Mammary epithelial cell (primary cell): ENCODE results near the gene TMSB4X.
"Not testable (repeated sequence)": the region's sequence is repeated elsewhere in the genome, so short reads cannot be mapped to it uniquely, and the experiment has no call there.

Experiments used
- CTCF ChIP-seq, 2 donors: IDR thresholded peaks in 1 of 2; conservative IDR thresholded peaks in 1 of 2; 2 replicates each; pipeline ENCODE4 v1.5.1; 2011 to 2012; ENCODE audit warnings: inconsistent platforms in 2 of 2, low read length in 2 of 2, mild to moderate bottlenecking in 2 of 2, control low read depth in 1 of 2, low read depth in 1 of 2; ENCODE audit not compliant: insufficient read depth in 1 of 2; ENCODE audit errors: extremely low read depth in 1 of 2
- EZH2 ChIP-seq: IDR thresholded peaks from 2 replicates; pipeline ENCODE4 v1.6.1; 2012; ENCODE audit warnings: low read length, inconsistent platforms, borderline replicate concordance

GRCh38 chrX:12940471-12940870, 34.4 kb upstream of the TMSB4X start:
- TF ChIP-seq CTCF (conservative IDR thresholded peaks at IDR 0.05 in 1 of 2, IDR thresholded peaks at IDR 0.05 in 1 of 2; ENCODE audit: extremely low read depth in 1 of 2, insufficient read depth in 1 of 2, low read depth in 1 of 2, low read length in 2 of 2); EZH2: not testable (repeated sequence)
